GM19438 (cell line): ENCODE data around the gene PTCH2.

Source experiments
- ATAC-seq: cut with Tn5 transposase; IDR thresholded peaks from one replicate; pipeline ENCODE4 v1.9.1; 2021; ENCODE audit warnings: low read depth; ENCODE audit not compliant: unreplicated experiment

PTCH2 gene

DNA sequence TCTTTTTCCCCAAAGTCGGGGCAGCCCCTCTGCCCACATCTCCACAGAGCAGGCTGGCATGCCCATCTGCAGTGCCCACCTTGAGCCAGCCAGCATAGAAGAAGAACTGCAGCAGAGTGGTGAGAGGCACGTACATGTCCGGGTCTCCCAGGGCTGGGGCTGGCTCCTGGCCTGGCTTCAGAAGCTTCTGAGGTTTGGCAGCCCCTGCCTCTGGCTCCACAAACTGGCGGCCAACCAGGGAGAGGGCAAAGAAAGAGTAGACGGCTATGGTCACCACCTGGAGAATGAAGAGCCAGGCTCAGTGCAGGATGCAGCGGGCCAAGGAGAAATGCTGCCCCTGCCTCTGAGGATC is 58.0 kb downstream of the PTCH2 start:
- ATAC-seq: no peak

DNA sequence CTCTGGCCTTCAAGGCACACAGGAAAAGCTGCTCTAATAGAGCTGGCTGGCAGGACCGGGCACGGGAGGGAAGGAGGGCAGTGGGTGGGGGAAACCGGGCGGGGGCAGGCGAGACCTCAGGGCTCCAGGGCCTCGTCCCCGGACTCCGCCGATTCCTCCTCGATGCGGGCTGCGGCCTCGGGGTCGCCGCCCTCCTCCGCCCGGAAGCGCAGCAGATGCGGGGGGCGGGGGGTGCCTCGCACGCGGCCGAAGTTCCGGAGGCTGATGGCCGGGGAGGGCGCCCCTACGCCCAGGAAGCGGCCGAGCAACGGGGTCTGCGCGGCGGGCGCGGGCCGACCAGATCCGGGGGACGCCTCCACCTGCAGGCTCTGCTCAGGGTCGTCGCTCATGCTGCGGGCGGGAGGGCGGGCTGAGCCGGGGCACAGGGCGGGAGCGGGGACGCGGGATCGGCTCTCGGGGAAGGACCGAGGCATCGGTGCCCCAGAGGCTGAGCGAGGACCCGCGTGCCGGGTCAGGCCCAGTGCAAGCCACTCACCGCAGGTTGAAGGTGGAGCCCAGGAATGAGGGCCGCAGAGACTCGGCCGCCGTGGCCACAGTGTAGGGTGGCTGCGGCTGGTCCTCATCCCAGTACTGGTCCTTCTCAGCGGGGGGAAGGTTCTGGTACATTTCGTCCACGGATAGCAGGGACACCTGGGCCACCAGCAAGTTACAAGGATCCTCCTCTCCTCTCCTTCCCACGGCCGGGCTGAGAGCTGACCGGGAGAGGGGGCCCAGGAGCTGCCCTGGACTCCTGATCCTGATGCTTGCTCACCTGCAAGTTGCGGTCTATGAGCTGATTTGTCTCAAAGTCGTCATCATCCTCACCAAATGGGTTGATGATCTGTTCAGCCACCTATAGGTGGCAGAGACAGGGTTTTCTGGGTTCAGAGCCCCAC is 58.7 kb downstream of the PTCH2 start:
- no peak for ATAC-seq

DNA sequence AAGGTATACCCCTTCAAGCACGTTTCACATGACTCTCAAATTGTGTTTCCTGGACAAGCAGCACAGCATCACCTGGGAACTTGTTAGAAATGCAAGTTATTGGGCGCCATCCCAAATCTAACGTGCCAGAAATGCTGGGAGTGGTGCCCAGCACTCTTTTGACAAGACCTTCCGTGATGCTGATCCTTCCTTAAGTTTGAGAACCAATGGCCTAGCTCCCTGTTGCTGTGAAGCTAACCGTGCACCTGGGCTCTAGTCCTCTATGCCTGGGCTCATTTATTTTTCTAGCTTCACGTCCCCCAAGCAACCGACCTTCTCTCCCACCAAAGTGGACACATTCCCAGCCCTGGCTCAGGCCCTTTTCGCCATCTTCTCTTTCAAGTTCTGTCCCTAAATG is 59.4 kb downstream of the PTCH2 start:
- no peak for ATAC-seq

DNA sequence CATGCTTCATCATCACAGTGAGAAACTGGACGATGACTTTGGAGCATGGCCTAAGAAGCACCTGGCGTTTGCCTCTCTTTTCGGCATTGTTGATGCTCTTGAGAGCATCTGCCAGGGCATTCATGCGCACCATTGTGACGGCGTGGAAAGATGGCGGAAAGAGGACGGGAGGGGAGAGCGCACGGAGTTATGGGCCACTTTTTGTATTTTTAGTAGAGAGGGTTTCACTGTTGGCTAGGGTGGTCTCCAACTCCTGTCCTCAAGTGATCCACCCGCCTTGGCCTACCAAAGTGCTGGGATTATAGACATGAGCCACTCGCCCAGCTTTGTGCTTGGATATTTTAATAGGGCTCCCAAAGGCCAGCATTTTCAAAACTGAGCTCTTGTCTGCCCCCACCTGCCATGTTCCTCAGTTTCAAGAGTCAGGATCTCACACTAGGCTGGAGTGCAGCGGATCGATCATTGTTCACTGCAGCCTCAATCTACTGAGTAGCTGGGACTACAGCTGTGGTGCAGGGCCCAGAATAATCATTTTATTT is 62.4 kb downstream of the PTCH2 start:
- ATAC-seq: no peak

DNA sequence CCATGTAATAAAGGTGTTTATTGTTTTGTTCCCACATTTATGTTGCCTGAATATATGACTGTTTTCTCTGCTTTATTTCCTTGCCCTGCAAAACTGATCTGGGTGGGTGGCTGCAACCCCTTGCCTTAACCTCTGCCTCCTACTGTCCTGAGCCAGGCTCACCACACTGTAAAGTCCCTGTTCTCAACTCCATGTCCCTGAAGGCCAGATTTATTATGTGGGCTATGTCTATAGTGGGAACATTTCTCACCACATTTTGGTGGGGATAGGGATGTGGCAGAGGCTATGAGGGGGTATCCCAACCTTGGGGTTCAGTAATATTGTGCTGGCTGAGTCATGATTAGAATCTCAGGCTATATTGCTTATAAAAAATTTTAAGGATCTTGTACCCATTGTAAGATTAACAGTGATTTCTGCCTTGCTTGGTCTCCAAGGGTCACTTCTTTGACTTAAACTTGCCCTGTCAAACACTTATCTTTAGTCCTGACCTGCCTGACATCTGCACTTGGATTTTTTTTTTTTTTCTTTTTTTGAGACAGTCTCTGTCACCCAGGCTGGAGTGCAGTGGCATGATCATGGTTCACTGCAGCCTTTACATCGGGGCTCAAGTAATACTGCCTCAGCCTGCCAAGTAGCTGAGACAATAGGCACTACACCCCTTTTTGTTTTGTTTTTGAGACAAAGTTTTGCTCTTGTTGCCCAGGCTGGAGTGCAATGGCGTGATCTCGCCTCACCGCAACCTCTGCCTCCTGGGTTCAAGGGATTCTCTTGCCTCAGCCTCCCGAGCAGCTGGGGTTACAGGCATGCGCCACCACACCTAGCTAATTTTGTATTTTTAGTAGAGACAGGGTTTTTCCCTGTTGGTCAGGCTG is 64.1 kb downstream of the PTCH2 start:
- ATAC-seq: no peak

DNA sequence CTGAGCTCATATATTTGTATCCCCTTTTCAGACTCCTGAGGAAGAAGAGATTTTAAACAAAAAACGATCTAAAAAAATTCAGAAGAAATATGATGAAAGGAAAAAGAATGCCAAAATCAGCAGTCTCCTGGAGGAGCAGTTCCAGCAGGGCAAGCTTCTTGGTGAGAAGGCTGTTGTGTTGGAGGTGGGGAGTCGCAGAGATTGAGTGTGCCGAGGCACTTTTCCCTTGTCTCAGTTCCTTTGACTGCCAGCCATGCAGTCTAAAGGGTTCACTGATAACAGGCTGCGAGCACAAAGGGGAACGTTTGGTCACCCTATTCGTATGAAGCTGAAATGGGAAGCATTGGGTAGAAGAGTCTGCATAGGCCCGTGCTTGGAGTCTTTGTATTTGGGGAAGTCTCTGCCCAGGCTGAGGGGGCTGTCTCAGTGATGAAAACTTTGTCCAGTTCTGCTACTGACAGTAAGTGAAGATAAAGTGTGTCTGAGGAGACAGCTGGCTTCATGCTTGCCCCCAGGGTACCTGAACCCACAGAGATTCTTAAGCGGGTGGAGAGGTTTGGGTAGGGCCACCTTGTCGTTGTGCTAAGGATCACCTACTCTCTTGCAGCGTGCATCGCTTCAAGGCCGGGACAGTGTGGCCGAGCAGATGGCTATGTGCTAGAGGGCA is 65.0 kb downstream of the PTCH2 start:
- ATAC-seq: no peak

DNA sequence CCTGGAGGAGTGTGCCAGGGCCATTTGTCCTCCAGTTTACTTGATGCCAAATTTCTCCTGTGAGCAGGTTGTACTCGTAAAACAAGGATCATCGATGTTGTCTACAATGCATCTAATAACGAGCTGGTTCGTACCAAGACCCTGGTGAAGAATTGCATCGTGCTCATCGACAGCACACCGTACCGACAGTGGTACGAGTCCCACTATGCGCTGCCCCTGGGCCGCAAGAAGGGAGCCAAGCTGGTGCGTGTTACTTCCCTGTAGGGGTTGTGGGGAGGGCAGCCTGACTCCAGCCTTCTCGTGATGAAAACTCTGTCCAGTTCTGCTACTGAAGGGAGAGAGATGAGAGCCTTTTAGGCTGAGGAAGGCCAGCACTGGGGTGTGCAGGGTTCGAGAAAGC is 65.5 kb downstream of the PTCH2 start:
- no peak for ATAC-seq

DNA sequence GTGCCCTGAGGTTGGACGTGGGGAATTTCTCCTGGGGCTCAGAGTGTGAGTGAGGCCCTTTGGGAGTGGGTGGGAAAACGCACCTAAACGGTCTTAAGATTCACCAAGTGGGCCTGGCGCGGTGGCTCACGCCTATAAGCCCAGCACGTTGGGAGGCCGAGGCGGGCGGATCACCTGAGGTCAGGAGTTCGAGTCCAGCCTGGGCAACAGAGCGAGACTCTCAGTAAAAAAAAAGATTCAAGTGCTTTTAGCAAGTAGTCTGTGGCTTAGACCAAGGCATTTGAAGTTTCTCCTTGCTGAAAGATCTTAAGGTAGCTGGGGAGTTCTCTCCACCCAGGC is 66.4 kb downstream of the PTCH2 start:
- no peak for ATAC-seq

DNA sequence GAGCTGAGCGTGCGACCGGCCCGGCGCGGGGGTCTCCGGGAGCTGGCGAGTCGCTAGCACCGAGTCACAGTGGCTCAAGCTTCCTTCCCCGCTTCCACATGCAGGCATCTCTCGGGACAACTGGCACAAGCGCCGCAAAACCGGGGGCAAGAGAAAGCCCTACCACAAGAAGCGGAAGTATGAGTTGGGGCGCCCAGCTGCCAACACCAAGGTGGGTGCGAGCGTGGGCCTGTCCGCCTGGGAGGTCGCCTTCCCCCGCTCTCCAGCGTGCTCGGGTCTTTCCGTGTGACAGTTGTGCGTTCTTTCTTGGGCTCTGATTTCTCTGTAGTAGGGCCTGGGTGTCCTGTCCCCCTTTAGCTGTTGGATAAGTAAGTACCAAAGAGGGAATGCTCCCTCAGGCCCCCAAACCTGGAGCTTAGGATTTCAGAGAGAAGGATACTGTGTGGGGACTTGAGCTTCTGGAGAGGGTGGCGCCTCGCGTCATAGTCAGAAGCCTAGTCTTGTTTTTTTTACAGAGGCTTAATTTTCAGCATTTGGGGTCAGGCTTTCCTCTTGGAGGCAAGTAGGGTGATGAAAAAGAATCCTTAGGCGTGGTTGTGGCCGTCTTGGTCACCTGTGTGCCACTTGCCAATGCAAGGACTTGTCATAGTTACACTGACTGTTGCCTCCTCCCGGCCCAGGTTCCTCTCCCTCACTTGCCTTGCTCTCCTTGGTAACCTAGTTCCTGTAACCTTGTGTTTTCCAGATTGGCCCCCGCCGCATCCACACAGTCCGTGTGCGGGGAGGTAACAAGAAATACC is 66.9 kb downstream of the PTCH2 start:
- ATAC-seq: no peak

DNA sequence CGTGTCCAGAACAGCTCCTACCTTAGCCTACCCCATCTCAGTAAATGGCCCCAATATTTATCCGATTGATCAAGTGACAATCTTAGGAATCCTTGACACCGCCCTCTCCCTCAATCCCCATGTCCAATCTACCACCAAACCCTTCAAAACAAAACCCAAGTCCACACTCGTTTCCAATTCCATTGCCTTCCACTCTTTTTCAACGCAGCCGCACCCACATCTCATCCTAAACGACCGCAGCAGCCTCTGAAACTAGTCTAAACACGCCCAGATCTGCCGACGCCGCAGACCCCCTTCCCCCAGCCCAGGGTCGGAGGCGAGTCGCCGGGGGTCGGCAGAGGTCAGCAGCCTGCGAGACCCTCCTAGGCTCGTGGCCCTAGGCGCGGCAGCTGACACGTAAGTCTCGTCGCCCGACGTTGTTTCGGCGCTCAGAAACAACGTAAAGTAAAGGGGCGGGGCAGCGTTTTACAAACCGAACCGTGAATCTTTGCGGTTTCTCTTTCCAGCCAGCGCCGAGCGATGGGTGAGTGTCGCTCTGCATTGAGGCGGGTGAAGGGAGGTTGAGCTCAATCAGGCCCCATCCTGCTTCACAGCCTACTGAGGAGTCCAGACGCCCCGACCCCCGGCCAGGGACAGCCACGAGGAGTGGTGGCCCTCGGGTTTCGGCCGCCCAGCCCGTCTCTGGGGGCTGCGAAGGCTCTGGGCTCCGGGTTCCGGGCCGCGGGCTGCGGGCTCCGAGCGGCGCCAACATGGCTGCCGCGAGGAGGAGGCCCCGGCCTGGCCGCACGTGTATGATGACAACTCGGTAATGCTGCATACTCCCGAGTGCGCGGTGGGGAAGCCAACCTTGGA is 67.7 kb downstream of the PTCH2 start, which contains the start of gene RPS8:
TSS of gene RPS8 (plus strand) at position 463 of the 852 bp plus-strand sequence. CDS start at position 520, 57 bp downstream.
- peak; percentile 75 for ATAC-seq
